ENCODE results near the gene SLC29A2.

- TF ChIP-seq CTCF (IDR thresholded peaks at IDR 0.05; ENCODE audit: low read depth, low read length) = no peak
- TF ChIP-seq POLR2A (IDR thresholded peaks at IDR 0.05; ENCODE audit: extremely low read depth, insufficient read length) = no peak
- TF ChIP-seq, protein P1, sequence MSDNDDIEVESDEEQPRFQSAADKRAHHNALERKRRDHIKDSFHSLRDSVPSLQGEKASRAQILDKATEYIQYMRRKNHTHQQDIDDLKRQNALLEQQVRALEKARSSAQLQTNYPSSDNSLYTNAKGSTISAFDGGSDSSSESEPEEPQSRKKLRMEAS (IDR thresholded peaks at IDR 0.05; ENCODE audit: low read depth, low read length) = no peak
Measured at GRCh38 chr11:66345316-66345649, 26.3 kb downstream of the SLC29A2 start.

All from NB4 (cell line).